Activated CD4-positive, CD25-positive, alpha-beta regulatory T cell treated with anti-CD3 and anti-CD28 coated beads, Interleukin-2, amount 50 U/mL, for 72 hours (primary cell): ENCODE measurements around the gene STEAP4.

Experiments
- DNase-seq: peaks from one replicate; pipeline ENCODE4 v3.0.0; 2021

STEAP4 gene

DNA sequence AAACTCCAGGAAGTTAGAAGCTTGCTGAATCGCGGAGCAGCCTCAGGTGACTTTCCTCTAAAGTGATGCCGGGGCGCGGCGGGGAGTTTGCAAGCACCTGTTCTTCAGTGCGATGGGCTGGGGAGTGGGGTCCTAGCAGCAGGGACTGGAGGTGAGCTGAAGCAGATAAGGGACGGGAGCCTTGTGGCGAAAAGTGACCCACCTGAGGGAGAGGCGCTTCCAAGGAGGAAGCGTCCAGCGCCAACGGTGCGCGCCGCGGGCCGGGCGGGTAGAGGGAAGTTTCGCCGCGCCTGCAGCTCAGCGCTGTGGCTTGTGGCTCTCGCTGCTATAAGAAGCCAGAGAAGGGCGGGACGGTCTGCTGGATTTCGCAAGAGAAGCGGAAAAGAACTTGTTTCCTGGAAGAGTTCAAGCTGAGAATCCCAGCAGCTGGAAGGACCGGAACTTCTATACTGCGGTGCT is at the start of gene STEAP4:
TSS of gene STEAP4 (minus strand) at position 305 of the 459 bp plus-strand sequence. CDS start 22,625 bp downstream, outside the sequence.
- DNase-seq, result no peak

DNA sequence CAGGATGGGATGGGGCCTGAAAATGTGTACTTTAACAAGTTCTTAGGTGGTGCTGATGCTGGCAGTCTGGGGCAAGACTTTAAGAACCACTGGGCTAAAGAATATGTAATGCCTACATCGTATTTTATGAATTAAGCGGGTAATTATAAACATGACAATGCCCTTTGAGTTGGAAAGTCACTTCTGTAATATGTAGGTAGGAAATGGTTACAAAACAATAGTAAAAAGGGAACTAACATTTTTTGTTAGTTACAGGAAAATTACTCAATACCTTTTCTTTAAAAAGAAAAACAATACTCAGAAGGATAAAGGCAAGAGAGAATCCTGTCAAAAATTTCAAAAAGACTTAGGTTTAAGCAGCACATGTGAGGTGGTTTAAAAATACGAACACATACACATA is 48.3 kb upstream of the STEAP4 start:
- no peak for DNase-seq

DNA sequence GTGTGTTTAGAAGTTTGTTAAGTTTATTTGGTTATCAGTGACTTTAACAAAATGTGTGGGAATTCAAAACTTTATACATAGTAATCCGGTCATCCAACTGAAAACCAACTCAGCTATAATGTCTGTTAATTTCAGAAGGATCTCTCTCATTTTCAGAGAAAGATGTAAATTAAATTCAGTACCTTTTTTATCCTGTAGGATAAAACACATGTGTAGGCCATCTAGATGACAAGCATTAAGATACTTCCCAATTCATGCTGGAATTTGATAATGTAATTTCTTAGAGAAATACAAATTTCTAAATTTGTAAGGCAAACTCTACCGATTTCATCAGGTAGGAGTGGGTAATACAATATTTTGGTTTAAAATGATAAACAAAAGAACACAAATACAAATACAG is 43.4 kb upstream of the STEAP4 start:
- no peak for DNase-seq

DNA sequence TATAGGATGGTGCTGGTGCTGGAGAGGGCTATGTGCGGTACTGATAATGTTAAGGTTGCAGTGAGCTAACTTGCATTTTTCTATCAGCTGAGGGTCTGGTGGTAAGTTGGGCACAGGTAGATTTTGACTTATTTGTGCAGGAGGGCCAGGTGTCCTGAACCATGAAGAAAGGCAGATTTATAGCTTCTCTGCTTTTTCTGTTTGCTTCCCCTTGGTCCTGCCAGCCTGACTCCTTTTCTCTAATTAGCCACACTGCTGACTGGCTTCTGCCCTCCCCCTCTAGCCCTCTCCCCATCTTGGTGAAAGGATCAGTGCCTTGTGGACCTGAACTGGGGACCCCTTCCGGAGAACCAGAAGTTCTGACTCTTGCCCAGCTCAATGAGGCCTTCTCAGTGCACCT is 40.8 kb upstream of the STEAP4 start:
- DNase-seq, result no peak

DNA sequence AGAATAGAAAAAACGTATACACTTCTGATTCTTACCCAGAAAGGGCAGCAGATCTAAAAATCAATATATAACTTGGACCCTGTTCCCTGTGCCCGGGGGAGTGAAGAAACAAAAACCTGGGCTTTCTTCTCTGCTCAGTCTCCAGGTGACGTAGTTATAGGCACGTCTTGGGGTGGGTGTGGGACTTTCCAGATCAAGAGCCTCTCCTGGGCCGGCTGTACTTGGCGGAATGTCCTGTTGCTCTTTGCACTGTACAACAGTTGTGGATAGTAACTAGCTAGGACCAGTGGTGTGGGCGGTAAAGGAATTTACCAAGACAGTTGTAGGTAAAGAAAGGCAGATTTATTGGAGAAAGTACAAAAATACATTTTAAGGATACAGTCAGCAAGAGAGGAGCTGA is 40.4 kb upstream of the STEAP4 start:
- DNase-seq, result no peak

DNA sequence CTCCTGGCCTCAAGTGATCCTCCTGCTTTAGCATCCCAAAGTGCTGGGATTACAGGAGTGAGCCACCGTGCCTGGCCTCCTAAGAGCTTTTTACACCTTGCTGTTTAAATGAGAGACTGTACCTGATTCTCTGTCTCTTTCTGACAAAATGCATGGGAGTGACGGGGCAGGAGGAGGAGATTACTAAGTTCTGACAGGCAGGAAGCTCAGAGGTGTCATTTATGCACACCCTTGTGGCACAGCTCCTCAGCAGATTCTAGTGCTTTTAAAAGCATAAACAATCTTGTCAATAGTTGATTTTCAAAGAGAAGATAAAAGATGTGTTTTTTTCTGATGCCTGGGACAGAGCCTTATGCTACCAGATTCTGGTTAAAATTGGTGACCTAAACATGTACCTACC is 39.7 kb upstream of the STEAP4 start:
- no peak for DNase-seq

DNA sequence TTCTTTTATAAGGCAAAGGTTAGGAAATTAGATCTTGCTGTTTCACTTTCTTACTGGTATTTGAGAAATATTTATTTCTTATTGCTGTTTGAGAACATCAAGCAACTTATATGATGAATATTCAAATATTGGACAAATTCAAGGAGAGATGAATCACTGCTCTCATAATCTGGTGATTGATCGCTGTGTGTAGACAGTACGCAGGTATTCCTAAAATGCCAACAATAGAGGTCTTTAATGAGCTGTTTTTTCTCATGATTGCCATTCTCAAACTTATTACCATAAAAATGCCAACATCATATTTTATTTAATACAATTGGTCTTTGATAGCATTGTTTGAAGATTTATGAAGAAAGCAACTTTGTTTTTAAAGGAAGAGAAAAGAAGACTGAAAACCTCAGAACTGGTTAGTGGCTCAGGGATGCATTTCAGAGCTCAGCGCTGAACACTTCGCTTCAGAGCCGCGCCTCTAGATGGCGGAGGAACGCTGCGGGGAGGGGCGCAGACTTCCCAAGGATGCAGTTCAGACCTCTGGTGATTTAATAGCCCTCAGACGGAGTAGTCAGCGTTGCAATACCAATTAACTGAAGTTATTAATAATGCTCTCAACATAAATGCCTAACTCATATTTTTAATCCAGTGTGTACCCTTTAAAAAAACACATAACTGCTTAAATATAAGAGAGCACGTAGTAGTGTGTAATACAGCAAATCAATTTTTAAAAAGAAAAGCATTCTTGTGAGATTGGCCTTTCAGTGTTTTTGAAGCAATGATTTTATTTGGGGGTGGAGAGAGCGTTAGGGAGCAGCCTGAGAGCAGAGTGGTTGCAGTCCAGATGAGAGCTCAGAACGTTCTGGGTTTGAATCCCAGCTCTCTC is 38.5 kb upstream of the STEAP4 start:
- no peak for DNase-seq

DNA sequence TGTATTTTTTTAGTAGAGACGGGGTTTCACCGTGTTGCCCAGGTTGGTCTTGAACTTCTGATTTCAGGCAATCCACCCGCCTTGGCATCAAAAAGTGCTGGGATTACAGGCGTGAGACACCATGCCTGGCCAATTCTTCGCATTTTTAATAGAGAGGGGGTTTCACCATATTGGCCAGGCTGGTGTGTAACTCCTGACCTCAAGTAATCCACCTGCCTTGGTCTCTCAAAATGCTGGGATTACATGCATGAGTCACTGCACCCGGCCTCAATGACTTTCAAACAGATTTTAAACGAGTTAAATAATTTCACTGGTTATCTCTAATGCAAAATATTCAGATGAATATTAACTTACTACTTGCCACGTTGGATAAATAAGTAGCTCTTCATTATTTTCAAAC is 37.6 kb upstream of the STEAP4 start:
- DNase-seq, result no peak

DNA sequence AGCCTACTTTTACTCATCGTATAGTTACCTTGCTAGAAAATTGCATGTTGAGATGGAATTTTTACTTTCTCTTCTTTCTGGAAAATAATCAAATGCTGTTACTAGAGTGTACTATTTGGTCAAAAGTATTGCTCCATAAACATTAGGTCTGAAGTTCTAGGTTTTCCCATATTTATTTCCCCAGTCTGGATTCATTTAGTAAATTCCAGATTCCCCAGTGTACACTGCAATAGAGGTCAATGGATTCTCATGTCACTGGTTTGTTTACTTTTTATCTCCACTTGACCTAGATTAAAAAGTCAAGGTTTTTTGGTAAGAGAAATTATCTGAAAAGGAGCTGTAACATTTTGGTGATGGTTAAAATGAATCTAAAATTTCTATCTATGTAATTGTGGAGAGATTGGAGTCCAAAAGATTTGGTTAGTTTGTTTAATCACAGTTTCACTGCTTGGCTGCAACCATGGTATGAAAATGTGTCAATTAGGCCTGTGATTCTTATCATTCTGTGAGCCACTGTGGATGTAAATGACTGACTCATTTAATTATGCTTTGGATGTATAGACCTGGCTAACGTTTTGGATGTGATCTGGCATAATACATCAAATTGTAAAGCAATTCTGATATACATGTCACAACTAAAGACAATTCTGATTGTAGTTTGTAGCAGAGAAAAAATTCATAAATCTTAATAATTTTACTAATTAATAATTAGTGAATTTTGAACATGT is 32.7 kb upstream of the STEAP4 start:
- no peak for DNase-seq

DNA sequence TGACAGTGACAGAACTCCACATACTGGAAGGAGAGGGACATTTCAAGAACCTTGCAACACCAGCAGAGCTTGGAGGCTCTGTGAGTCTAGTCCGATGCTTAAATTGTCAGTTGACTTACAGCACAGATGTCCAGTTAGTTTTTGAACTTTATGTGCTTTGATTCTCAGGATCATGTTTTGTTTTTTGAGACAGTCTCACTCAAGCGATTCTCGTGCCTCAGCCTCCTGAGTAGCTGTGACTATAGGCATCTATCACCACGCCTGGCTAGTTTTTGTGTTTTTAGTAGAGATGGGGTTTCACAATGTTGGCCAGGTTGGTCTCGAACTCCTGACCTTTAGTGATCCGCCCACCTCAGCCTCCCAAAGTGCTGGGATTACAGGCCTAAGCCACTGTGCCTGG is 31.8 kb upstream of the STEAP4 start:
- DNase-seq, result no peak

DNA sequence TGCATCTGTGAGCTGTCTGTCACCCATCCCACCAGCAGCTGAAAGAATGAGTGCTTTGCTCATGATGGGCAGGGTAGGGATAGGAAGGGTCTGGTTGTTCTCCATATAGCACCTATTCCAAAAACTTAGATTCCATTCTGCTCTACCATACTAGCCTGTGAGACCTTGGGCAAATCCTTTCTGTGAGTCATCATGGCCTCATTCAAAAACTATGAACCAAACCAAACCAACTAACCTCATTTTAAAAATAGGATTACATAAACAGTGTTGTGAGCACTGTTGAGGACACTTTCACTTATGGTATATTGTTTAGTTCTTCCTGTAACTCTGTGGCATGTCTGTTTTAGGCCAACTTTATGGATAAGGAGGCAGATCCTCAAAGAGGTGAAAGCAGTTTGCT is 30.9 kb upstream of the STEAP4 start:
- DNase-seq, result no peak

DNA sequence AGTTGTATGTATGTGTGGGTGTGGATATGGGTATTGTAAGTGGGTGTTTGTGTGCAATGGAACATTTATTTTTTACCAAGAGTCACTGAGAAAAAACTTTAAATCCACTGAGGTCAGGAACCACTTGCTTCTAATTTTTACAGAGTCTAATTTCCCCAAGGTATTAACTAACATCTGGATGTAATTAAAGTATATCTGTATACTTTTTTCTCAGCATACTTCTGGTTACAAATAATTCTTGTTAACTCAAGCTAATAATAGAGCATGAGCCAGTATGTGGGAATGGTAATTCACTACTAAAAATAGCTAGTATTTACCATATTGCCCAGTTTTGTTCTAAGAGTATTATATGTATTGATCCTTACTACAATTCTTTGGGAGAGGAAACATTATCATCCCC is 24.6 kb upstream of the STEAP4 start:
- no peak for DNase-seq

DNA sequence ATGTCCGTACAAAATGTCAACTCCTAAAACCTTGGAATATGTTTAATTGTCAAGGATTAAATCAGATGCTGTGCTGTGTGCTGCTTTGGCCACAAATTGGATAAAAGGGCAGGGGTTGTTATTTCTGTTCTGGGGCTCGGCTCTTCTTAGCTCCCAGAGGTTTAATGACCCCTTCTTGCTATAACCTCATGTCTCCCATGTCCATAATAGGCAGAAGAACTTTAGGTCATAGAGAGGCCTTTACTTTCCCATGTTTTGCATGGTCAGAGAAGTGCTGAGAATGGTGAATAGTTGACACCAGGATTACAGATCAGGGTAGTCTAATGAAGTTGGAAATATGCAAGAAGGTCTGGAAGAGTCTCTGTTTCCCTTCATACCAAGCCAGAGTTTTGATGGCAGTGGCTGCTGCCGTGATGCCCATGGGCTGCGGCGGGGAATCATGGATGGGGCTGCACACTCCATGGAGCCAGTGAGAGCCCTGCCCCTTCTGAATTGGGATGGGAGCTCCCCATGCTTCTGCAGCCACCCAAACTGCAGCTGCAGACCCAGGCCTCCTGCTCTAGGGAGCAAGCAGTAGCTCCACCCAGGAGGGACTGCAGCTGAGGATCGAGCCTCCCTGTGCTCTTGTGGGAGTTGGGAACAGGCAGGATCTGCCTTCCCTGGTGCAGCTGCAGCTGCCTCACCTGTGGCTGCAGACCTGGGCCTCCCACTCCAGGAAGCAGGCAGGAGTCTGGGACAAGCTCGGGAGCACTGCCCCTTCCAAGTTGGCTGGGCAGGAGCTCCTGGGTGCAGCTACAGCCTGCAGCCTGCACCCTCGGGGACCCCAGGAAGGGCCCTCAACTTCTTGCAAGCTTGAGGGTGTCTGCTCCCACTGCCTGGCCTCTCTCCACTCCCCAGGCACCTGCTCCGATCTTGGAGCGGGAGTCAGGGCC is 23.1 kb upstream of the STEAP4 start:
- DNase-seq, result no peak

DNA sequence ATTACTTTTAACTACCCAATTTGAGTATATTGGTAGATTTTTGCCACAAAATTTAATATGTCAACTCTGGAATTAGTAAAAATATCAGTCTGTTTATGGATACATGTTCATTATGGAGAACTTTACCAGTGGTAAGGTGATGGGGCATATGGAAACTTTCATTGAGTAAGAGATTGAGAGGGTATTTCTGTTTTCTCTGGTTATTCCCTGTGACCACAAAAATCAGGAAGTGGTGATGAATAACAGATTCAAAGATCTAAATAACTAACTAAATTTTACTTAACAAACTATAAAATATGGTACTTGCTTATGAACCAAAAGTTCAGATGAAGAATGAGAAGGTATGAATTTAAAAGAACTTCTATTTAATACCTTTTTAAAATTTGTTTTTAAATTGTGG is 22.1 kb upstream of the STEAP4 start:
- DNase-seq, result no peak

DNA sequence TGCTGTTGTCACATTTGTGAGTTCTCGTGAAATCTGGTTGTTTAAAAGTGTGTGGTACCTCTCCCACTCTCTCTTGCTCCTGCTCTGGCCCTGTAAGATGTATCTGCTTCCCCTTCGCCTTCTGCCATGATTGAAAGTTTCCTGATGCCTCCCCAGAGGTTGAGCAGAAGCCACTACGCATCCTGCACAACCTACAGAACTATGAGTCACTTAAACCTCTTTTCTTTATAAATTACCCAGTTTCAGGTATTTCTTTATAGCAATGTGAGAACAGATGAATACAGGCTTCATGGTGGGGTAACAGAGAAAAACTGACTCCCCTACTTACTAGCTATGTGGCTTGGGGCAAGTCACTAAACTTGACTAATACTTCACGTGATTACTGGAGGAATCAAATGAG is 18.0 kb upstream of the STEAP4 start:
- DNase-seq, result no peak

DNA sequence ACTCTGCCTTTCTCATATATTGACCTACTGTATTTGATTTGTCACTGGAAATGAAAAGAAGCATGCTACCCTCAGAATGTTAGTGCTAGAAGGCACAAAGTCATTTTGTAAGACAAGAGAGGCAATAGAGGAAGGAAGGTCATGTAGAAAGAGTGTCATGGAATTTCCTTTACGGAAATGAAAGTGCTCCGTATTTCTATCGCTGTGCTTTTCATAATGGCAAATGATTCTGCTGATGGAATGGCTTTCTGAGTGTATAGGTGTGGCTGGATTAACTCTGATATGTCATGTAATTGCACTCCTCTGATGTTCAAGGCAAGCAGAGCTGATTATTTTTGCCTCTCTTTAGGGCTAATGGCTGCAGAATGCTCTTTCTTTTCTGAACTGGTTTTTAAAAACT is 15.5 kb upstream of the STEAP4 start:
- no peak for DNase-seq

DNA sequence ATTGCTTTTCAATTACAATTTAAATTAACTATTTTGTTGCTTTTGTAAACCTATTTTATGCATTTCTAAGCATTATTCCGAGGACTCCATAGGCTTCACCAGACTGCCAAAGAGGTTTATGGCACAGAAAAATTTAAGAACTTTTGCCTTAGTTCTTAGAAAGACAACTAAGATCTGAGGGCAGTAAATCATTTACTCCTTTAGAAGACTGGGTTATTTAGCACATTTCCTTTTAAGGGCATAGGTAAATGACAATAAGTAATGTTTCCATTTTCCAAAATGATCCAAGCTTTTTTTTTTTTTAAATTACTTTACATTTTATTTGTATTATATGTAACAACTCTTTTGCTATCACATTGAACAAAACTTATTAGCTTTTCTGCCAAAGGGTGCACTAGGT is 15.0 kb upstream of the STEAP4 start:
- DNase-seq, result no peak

DNA sequence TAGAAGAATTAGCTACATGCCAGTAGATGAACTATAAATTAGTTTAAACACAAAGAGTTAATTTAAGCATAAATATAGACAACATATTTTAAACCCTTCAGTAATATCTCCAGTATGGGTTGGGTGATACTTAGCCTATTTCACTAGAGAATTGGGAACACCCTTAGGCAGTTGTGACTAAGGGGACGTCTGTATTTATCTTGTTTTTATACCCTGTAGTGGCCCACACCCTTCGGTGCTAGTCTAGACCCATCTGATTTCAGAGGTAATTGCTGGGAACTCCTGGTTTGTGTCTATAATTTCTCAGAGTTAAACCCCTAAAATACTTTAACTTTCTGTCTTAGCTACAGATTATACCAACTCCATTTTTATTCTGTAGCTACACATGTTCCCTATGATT is 11.5 kb upstream of the STEAP4 start:
- no peak for DNase-seq

DNA sequence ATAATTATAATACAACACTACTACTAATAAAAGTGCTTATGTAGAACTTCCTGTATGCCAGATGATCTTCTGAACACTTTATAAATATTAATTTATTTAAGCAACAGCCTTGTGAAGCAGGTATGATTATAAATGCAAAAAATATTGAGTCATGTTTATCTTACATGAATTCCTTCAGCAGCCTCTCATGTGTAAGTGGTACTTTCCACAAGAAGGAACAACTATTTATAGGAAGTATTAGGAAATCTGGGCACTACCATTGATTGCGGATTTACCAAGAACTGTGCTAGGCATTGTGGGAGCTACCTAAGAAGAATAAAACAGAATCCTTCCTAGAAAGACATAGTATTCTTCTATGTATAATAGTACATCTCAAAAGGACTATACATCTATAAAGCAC is 10.7 kb upstream of the STEAP4 start:
- DNase-seq, result no peak

DNA sequence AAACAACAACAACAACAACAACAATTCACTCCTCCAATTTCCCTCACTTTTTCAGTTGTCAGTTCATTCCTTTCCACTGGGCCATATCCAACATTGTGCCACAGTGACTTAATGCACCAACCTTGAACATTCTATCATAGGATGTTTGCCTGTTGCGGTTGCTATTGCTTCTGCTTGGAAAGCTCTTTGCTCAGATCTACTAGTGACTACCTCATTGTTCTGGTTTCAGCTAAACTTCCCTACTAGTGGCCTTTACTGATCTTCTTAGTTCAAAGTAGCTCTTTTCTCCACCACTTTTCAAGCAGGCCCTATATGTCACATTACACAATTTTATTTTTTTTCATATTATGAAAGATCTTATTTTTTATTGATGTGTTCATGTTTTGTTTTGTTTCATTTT is 9.8 kb upstream of the STEAP4 start:
- no peak for DNase-seq

DNA sequence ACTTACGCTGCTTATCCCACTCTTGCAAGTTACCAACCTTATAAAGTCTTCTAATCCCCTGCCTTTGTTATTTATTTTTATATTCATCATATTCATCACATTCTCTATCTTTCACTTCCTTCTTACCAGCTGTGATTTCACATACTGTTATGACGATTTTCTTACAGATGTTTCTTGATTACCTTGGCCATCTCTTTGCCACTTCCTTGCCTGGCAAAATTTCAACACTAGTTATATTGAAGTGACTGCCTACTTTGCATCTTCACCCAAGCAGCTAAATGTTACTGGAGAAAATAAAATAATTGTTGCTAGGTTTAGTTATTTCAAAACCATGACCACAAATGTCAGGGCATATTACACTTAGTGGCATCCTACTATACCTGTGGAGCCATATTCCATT is 8.8 kb upstream of the STEAP4 start:
- DNase-seq, result no peak

DNA sequence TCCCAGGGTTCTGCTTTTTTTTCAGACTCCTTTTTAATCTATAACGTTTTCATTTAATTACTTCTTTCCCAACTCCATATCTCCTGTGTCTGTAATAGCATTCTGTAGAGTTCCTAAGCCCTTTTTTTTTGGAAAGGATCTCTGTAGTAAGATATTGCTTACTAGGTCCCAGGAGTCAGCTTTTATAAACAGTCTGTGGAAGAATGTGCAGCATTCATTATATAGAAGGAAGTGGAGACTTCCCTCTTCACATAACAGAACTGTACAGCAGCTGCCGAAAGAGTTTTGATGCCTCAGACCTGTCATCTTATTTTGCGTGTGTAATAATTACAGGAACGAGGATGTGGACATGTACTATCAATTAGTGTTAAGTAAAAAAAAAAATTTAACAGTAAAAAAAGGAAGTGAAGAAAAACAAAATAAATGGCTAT is 7.4 kb upstream of the STEAP4 start:
- no peak for DNase-seq

DNA sequence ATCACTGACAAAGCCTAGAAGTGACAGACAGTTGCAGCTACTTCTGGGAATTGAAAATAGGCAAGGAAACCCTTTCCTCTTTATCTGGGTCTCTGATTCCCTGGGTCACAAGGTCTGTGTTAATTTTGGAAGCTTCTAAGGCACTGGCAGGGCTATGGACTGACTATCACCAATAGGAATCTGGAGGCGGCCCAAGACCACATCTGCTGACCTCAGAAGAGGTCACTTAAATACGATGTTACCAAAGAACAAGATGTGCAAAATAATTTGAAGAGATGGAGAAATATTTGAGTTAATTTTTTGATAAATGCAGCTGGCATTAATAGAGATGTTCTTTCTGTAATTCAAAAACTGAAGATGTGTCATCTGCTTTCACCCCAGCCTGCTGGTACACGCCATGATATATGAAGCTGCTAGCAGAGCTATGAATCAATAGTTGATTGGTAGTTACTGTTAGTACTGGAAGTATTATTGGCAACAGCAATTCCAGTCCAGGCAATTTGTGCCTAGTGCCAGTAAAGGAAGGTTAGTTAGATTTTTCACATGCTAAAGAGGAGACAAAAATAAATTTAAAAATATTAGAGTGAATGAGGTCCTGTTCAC is 5.5 kb upstream of the STEAP4 start:
- DNase-seq, result no peak
